Measurements from ENCODE around the gene EDAR.

EDAR gene

DNA sequence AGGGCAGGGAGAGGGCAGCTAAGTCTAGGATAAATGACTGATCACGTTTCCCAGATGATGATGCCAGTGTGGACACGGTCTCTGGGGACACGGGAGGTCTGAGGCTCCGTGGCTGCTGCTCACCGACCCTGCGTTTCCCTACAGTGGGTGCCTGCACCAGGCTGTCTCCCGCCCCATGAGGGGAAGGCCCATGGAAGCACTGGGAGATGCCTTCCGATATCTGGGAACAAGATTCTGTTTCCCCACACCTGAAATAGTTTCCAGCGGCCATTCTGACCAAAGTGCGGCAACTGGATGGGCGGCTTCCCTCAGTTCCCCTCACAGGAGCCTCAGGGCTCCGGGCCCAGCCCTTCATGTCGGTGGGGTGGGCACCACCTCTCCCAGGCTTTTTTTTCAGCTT lies 83.1 kb downstream of the EDAR start:
- TF ChIP-seq FOXP2 (optimal IDR thresholded peaks at IDR 0.05; ENCODE audit: borderline replicate concordance, extremely low read depth, extremely low read length, insufficient read depth) (no peak), SIN3A (IDR thresholded peaks at IDR 0.05; ENCODE audit: borderline replicate concordance, insufficient read depth, low read length) (no peak)

DNA sequence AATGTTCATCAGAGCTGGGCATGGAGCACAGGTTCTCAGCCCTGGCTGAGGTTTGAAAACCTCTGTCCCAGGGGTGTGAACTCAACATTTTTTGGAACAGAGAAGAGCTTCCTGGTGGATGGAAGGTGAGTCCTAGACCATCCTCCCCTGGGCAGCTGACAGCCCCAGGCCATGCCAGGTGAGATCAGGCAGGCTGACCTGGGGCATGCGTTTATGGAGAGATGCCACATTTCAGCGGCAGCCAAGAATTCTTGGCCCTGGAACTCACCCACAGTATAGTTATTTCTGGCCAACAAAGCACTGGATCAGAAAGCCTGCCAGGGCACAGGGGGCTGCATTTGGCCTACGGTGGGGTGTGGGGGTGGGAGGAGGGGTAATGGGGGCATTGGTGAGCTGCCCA lies 83.8 kb downstream of the EDAR start:
- TF ChIP-seq SIN3A (IDR thresholded peaks at IDR 0.05; ENCODE audit: borderline replicate concordance, insufficient read depth, low read length) (no peak), FOXP2 (optimal IDR thresholded peaks at IDR 0.05; ENCODE audit: borderline replicate concordance, extremely low read depth, extremely low read length, insufficient read depth) (no peak), POLR2AphosphoS5 (IDR thresholded peaks at IDR 0.05; ENCODE audit: low read depth, low read length) (no peak), TAF1 (IDR thresholded peaks at IDR 0.05; ENCODE audit: borderline replicate concordance, insufficient read depth, low read length) (no peak)
- TF ChIP-seq, protein P1, sequence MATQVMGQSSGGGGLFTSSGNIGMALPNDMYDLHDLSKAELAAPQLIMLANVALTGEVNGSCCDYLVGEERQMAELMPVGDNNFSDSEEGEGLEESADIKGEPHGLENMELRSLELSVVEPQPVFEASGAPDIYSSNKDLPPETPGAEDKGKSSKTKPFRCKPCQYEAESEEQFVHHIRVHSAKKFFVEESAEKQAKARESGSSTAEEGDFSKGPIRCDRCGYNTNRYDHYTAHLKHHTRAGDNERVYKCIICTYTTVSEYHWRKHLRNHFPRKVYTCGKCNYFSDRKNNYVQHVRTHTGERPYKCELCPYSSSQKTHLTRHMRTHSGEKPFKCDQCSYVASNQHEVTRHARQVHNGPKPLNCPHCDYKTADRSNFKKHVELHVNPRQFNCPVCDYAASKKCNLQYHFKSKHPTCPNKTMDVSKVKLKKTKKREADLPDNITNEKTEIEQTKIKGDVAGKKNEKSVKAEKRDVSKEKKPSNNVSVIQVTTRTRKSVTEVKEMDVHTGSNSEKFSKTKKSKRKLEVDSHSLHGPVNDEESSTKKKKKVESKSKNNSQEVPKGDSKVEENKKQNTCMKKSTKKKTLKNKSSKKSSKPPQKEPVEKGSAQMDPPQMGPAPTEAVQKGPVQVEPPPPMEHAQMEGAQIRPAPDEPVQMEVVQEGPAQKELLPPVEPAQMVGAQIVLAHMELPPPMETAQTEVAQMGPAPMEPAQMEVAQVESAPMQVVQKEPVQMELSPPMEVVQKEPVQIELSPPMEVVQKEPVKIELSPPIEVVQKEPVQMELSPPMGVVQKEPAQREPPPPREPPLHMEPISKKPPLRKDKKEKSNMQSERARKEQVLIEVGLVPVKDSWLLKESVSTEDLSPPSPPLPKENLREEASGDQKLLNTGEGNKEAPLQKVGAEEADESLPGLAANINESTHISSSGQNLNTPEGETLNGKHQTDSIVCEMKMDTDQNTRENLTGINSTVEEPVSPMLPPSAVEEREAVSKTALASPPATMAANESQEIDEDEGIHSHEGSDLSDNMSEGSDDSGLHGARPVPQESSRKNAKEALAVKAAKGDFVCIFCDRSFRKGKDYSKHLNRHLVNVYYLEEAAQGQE (IDR thresholded peaks at IDR 0.05; ENCODE audit: insufficient read depth in 1 of 2, low read depth in 2 of 2, low read length in 2 of 2), result no peak

DNA sequence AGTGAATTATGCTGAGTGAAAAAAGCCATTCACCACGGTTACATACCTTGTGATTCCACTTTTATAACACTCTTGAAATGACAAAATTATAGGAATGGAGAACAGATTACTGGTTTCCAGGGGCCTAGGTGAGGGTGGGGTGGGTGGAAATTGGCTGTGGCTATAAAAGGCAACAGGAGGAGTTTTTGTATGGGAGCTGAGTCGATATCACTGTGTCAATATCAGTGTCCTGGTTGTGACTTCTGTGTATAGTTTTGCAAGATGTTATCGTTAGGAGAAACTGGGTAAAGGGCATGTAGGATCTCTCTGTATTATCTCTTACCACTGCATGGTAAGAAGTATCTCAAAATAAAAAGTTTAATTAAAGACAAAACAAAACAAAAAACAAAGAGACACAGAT lies 84.3 kb downstream of the EDAR start:
- TF ChIP-seq, protein P1 (IDR thresholded peaks at IDR 0.05; ENCODE audit: insufficient read depth in 1 of 2, low read depth in 2 of 2, low read length in 2 of 2), result no peak
- TF ChIP-seq SIN3A (IDR thresholded peaks at IDR 0.05; ENCODE audit: borderline replicate concordance, insufficient read depth, low read length) (no peak), TAF1 (IDR thresholded peaks at IDR 0.05; ENCODE audit: borderline replicate concordance, insufficient read depth, low read length) (no peak), FOXP2 (optimal IDR thresholded peaks at IDR 0.05; ENCODE audit: borderline replicate concordance, extremely low read depth, extremely low read length, insufficient read depth) (no peak), POLR2AphosphoS5 (IDR thresholded peaks at IDR 0.05; ENCODE audit: low read depth, low read length) (no peak)

DNA sequence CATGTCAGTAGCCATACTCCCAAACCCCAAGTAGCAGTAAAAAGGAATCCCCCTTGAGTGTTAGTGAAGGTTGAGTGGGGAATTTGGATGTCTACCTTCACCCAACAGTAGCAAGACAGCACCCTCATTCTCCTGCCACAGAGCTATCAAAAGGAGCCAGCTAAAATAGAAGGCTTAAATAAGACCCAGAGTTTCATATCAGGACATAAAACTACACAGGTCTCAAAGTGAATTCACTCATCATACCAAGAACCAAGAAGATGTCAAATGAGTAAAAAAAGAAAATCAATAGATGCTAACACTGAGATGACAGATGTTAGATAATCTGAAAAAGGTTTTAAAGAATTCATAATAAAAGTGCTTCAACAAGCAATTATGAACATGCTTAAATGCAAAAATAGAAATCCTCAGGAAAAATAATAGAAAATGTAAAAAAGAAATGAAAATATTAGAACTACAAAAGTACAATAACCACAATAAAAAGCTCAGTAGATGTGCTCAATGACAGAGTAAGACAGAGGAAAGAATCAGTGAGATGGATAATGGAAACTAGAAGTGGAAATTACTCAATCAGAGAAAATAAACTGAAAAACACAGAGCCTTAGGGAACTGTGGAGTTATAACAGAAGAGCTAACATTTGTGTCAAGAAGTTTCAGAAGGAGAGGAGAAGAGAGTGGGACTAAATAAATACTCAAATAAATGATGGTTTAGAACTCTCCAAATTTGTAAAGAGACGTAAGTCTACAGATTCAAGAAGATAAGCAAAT lies 90.5 kb downstream of the EDAR start:
- TF ChIP-seq SIN3A (IDR thresholded peaks at IDR 0.05; ENCODE audit: borderline replicate concordance, insufficient read depth, low read length) (no peak), FOXP2 (optimal IDR thresholded peaks at IDR 0.05; ENCODE audit: borderline replicate concordance, extremely low read depth, extremely low read length, insufficient read depth) (no peak), TAF1 (IDR thresholded peaks at IDR 0.05; ENCODE audit: borderline replicate concordance, insufficient read depth, low read length) (no peak), POLR2AphosphoS5 (IDR thresholded peaks at IDR 0.05; ENCODE audit: low read depth, low read length) (no peak)
- TF ChIP-seq, protein P1 (IDR thresholded peaks at IDR 0.05; ENCODE audit: insufficient read depth in 1 of 2, low read depth in 2 of 2, low read length in 2 of 2), result no peak

DNA sequence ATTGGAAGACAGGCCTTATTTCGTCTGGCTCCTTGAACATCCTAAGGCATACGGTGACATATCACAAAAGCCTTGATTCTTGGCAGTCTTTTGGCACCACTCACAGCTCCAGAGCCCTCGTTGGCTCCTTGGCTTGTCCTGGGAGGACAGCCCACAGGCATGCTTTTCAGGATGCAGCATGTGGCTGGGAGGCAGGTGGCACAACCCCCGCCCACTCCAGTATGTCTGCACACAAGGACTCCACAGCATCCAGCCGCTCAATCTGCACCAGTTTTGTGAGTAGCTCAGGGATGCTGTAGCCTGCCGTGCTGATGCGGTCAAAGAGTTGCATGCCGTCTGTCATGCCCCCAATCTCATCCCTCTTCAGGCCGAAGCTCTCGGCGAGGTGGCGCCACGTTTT lies 92.3 kb downstream of the EDAR start:
- TF ChIP-seq FOXP2 (optimal IDR thresholded peaks at IDR 0.05; ENCODE audit: borderline replicate concordance, extremely low read depth, extremely low read length, insufficient read depth) (no peak), SIN3A (IDR thresholded peaks at IDR 0.05; ENCODE audit: borderline replicate concordance, insufficient read depth, low read length) (no peak), POLR2AphosphoS5 (IDR thresholded peaks at IDR 0.05; ENCODE audit: low read depth, low read length) (no peak), TAF1 (IDR thresholded peaks at IDR 0.05; ENCODE audit: borderline replicate concordance, insufficient read depth, low read length) (no peak)
- TF ChIP-seq, protein P1 (IDR thresholded peaks at IDR 0.05; ENCODE audit: insufficient read depth in 1 of 2, low read depth in 2 of 2, low read length in 2 of 2), result no peak
